ENCODE measurements around the gene HELZ.
"Not testable (repeated sequence)": the region's sequence is repeated elsewhere in the genome, so short reads cannot be mapped to it uniquely, and the experiment has no call there.

Gene HELZ

GRCh38 chr17:67224736-67225135 lies 20.3 kb downstream of the HELZ start:
- no peak for DNase-seq

- peak; percentile 21 for DNase-seq
Observed at GRCh38 chr17:67223924-67224323, 21.1 kb downstream of the HELZ start.

- DNase-seq: peak; percentile 68
Observed at GRCh38 chr17:67221062-67221998, 23.7 kb downstream of the HELZ start.

- DNase-seq: no peak
Observed at GRCh38 chr17:67218385-67218950, 26.5 kb downstream of the HELZ start.

- DNase-seq: no peak
Observed at GRCh38 chr17:67217446-67217845, 27.6 kb downstream of the HELZ start.

- no peak for DNase-seq
Observed at GRCh38 chr17:67216578-67217320, 28.2 kb downstream of the HELZ start.

GRCh38 chr17:67215991-67216421 lies 29.0 kb downstream of the HELZ start:
- no peak for DNase-seq

GRCh38 chr17:67212714-67213417 lies 32.1 kb downstream of the HELZ start:
- DNase-seq: no peak

- DNase-seq: no peak
Observed at GRCh38 chr17:67212231-67212630, 32.8 kb downstream of the HELZ start.

- no peak for DNase-seq
Observed at GRCh38 chr17:67211742-67212141, 33.3 kb downstream of the HELZ start.

- DNase-seq: no peak
Observed at GRCh38 chr17:67210915-67211314, 34.1 kb downstream of the HELZ start.

GRCh38 chr17:67208232-67208631 lies 36.8 kb downstream of the HELZ start:
- DNase-seq: no peak

GRCh38 chr17:67203818-67204217 lies 41.2 kb downstream of the HELZ start:
- DNase-seq: no peak

GRCh38 chr17:67202503-67202902 lies 42.5 kb downstream of the HELZ start:
- DNase-seq: no peak

- peak; percentile 18 for DNase-seq
Observed at GRCh38 chr17:67200727-67201301, 44.2 kb downstream of the HELZ start.

GRCh38 chr17:67198131-67198530 lies 46.9 kb downstream of the HELZ start:
- DNase-seq: no peak

- DNase-seq: not testable (repeated sequence)
Observed at GRCh38 chr17:67197023-67197422, 48.0 kb downstream of the HELZ start.

- DNase-seq: no peak
Observed at GRCh38 chr17:67196422-67196821, 48.6 kb downstream of the HELZ start.

- DNase-seq: no peak
Observed at GRCh38 chr17:67194134-67194533, 50.9 kb downstream of the HELZ start.

- no peak for DNase-seq
Observed at GRCh38 chr17:67187927-67188326, 57.1 kb downstream of the HELZ start.

- DNase-seq: no peak
Observed at GRCh38 chr17:67186782-67187181, 58.2 kb downstream of the HELZ start.

GRCh38 chr17:67183531-67183930 lies 61.5 kb downstream of the HELZ start:
- DNase-seq: no peak

- DNase-seq: no peak
Observed at GRCh38 chr17:67181825-67182224, 63.2 kb downstream of the HELZ start.

All from NCI-H69 (cell line).